Stimulated activated CD4-positive, alpha-beta T cell treated with anti-CD3 and anti-CD28 coated beads, Interleukin-12 subunit alpha, Interleukin-12 subunit beta, amount 100 ng/mL, for 48 hours (primary cell): ENCODE results near the gene CAMK2A.

Experiments
- DNase-seq, 3 donors: peaks; one replicate each; pipeline ENCODE4 v3.0.0-alpha.2; 2020; ENCODE audit warnings: low read depth in 2 of 3, low spot score in 1 of 3

The CAMK2A gene

DNA sequence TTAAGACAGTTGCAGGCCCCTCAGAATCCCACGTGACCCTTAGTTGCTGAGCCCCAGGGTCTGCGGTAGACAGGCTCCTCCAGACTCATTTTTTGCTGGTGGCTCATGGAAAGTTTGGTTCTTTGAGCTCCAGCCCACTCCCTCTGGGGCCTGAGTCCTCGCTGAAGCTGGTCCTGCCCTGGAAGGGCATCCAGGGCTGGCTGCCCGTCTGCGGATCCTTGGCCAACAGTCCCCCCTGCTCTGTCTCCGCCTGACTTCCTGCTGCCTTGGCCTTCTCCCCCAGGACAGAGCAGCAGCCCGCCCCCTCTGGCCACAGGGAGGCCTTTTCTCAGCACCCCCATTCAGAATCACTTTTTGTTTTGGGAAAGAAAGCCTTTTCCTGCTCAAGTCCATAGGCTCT, 75.3 kb downstream of the CAMK2A start:
- DNase-seq, result no peak

DNA sequence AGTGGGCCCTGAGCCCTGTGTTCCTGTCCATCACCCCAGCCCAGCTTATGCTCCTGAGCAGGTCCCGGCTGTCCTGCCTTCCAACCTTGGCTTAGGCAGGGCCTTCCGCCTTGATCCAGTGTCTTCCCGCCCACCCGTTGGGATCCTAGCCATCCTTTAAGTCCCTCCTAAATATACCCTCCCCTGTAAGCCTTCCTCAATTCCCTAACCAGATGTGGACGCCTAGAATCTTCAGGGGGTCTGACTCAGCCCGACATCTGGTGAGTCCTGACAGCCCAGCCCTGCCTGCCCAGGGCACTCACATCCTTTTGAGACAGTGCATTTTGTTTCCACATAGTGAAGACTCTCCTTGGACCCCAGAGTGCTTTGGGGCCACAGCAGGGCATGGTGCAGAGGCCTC, 76.0 kb downstream of the CAMK2A start:
- no peak for DNase-seq

DNA sequence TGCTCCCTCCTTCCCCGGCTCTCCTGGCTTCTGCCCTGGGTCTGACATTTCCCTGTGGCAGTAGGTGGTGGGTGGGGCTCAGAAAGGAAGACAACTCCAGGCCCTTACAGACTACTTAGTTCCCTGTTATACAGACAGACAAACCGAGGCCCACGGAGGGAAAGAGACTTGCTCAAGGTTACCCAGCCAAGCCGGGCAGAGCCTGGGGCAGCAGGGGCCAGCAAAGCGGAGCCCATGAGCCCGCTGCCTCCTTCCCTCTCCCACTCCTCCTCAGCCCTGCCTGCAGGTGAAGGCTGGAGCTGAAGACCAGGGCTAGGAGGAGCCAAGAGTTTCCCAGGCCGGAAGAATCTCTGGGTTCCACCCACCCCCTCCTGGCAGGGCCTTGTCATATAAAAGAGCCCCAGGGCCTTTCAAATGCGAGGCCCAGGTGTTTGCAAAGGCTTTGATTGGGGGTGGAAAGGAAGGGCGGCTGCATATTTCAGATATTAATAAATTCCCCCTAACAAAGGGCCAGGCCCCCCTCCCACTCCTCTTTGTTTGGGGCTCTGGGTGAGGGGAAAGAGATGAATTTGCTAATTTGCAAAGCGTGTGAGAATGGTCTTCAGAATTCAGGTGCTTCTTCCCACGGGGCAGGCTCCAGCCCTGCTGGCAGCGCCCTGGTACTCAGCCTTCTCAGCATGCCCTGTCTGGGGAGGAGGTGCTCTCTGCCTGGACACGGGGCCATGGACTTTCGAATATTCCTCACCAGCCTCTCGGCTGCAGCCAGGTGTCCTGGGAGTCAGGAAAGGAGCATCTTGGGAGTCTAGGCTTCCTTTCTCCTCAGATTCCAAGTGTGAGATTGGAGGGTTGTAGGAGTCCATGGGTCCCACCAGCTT, 78.2 kb downstream of the CAMK2A start:
- DNase-seq, result no peak

DNA sequence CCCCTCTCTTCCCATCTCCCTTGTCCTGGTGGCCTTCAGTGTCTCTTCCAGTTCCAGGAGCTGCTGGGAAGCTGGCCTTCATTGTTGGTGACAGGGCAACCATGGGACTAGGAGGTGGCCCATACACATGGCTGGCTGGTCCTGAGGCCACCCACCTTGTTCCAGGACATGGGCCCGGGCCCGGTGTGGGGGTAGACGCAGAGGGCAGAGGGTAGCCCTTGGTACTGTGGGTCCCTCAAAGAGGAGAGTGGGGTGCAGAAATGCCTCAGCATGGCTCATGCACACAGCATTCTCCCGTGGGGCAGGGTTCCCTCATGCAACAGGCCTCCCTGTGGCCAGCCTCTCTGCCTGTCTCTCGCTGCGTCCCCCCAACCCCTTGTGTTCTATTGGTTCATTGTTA, 78.9 kb downstream of the CAMK2A start:
- DNase-seq, result no peak

DNA sequence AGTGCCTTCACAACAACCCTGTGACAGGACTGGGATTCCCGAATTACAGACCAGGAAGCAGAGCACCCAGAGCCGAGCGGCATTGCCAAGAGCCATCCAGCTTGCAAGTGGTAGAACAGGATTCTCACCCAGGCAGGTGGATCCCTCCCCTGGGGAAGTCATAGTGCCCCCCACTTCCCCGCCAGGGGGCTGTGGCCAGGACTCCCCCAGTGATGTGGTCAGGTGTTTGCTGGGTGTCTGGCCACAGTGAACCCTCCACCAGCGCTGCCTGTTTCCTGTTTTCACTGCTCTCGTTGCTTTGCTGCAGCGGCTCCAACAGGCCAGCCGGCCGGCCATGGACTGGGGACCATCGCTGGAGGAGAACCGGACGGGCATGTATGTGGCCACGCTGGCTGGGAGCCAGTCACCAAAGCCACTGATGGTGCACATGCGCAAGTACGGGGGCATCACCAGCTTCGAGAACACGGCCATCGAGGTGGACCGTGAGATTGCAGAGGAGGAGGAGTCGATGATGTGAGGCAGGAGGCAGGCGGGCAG, 80.4 kb downstream of the CAMK2A start:
- DNase-seq, result no peak

DNA sequence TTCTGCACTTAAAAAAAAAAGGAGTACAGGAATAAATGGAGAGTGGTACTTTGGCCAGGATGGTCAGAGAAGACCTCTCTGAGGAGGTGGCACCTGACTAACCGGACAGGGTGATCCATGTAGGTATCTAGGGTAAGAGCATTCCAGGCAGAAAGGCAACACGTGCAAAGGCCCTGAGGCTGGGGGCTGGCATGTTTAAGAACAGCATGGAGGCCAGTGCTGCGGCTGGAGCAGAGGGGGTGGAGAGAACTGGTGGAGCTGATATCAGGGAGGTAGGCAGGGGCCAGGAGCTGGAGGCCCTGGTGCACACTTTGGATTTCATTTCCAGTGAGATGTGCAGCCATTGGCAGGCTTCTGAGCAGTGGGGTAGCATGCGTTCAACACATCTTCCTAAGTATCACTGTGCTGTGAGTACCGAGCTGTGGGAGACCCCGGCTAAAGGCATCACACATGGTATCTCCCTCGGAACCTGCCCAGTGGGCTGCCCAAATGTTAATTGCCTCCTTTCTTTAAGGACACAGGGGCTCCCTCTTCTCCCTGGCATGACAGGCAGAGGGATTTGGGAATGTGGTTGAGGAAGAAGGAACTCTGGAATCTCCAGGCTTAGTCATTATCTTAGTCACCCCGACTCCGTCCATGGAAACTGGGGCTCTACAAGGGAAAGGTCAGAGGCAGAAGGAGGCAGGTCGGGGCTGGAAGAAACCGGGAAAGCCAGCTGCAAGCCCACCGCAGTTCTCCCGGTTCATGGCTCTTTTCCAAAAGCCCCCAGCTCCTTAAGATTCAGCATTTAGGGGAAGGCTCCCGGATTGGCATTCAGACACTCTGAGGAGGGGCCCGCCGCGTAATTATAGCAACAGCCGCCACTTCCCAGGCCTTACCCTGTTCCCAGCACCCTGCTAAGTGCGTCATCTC, 81.1 kb downstream of the CAMK2A start:
- DNase-seq, result no peak

DNA sequence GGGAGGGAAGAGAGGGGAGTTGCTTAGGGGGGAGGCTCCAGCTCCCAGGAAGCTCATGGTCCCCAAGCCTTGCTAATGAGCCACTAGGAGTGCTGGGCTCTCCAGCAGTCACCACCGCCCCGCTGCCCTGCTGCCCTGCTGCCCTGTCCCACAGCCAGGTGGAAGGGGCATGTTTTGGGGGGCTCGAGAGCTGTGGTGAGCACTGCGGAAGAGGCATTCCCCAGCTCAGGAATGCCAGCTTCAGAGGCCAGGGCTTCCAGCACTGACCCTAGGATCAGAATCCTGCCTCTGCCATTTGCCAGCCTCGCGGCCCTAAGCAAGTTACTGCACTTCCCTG, 82.8 kb downstream of the CAMK2A start:
- no peak for DNase-seq

DNA sequence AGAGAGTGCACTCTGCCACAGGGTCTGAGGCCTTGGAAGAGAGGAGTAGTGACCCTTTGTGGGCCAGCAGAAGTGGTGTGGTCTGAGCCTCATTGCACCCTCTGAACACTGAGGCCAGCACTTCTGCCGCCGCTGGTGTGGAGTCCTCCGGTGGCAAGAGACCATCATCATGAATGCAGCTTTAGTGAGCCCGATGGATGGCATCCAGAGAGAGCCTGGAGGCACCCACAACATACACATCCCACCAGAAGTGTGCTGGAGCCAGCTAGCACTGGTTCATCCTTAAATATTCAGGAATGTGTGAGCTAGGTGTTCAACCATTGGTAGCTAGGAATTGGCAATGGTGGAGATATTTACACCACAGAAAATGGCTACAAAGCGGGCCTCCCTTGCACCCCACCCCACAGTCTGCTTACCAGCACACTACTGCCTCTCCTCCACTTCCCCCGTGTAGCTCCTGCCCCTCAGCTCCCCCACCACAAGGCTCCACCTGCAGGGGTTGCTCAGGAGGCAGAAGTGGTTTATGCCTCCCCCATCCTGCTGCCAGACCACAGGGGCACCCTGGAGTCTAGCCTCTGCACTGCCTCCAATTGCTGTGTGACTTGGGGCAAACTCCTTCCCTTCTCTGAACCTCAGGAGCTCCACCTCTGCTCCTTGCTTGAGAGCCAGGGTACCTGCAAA, 83.3 kb downstream of the CAMK2A start:
- DNase-seq, result no peak

DNA sequence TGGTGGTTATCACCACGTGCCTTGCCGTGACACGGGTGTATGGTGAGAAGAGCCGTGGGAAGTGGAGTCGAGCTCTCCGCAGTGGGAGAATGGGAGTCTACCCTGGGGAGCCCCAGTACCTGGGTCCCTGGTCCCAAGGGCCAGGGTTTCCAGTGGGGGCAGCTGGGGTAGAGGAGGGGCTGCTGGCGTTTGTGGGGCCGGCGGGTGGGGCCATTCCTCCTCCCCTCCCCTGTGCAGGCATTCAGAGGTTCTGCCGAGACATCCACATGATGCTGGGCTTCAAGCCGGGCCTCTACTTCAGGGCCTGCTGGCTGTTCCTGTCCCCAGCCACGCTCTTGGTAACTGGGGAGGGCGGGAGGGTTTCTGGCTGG, 85.0 kb downstream of the CAMK2A start:
- no peak for DNase-seq

DNA sequence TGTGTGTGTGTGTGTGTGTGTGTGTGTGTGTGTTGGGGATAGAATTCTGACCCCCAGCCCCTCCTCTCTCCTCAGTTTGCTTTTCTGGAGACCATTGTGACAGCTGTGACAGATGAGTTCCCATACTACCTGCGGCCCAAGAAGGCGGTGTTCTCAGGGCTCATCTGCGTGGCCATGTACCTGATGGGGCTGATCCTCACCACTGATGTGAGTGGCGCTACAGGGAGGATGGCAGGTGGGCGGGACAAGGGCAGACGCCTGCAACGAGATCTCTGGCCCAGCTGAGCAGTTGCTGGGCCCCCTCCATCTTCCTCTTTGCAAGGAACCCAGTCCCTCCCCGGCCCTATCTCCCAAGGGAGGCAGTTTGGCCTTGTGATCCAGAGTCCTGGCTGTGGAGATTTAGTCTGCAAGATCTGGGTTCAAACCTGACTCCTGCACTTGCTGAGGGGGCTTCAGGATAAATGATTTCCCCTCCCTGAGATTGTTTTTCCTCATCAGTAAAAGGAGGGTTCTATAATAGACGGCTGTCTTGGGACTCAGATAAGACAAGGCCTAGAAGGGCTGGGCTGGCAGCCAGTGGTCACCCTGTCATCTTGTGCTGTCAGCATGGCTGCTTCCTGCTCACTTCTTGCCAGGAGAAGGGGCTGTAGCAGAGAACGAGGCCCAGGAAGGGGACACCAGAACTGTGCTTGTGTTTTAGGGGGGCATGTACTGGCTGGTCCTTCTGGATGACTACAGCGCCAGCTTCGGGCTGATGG, 85.6 kb downstream of the CAMK2A start:
- no peak for DNase-seq

DNA sequence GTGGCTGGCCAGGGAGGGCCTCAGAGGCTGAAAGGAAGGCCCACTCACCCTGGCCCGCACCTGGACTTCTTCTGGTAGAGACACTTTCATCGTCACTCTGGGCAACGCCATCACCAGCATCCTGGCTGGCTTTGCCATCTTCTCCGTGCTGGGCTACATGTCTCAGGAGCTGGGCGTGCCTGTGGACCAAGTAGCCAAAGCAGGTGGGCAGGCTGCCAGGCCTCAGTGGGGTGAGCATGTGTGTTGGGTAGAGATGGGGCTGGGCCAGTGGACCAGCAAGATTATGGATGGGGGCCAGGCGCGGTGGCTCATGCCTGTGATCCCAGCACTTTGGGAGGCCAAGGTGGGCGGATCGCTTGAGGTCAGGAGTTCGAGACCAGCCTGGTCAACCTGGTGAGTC, 87.1 kb downstream of the CAMK2A start:
- DNase-seq, result no peak

DNA sequence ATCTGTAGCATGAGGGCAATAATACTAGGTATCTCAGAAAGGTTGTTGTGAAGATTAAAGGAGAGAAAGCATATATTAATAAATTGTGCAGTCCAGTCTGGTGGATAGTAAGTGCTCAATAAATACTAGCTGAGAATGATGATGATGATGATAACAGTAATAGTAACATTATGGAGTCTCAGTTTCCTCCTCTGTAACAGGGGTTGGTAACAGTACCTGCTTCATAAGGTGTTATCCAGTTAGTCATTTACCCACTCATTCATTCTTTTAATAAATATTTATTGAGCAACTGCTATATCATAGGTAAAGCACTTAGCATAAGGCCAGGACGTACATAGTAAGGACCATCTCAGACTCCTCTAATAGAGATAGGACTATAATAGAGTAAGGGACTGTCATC, 92.1 kb downstream of the CAMK2A start:
- DNase-seq, result no peak

DNA sequence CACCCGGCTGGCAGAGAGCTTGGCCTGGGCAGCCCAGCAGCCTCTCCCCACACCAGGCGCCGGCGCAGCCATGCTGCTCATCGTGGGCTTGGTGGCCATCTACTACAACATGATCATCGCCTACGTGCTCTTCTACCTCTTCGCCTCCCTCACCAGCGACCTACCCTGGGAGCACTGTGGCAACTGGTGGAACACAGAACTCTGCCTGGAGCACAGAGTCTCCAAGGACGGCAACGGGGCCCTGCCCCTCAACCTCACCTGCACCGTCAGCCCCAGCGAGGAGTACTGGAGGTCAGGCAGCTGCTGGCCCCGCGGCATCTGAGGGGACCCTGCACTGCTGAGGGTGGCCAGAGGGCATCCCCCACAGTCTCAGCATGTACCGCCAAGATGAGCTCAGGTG, 92.6 kb downstream of the CAMK2A start:
- DNase-seq, result no peak

DNA sequence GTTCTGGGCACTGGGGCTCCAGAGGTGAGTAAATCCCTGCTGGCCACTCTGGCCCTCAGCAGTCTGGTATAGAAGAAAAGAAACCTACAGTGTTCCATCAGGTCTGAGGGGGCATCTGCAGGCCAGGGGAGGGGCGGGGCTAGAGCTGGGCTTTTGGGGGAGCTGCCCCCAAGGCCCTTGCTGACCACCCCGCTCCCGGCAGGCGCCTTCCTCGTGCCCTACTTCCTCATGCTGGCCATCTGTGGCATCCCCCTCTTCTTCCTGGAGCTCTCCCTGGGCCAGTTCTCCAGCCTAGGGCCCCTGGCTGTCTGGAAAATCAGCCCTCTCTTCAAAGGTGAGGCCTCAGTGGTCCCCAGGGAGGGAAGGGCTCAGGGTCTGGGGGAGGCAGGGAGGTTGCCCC, 93.1 kb downstream of the CAMK2A start:
- DNase-seq, result no peak

DNA sequence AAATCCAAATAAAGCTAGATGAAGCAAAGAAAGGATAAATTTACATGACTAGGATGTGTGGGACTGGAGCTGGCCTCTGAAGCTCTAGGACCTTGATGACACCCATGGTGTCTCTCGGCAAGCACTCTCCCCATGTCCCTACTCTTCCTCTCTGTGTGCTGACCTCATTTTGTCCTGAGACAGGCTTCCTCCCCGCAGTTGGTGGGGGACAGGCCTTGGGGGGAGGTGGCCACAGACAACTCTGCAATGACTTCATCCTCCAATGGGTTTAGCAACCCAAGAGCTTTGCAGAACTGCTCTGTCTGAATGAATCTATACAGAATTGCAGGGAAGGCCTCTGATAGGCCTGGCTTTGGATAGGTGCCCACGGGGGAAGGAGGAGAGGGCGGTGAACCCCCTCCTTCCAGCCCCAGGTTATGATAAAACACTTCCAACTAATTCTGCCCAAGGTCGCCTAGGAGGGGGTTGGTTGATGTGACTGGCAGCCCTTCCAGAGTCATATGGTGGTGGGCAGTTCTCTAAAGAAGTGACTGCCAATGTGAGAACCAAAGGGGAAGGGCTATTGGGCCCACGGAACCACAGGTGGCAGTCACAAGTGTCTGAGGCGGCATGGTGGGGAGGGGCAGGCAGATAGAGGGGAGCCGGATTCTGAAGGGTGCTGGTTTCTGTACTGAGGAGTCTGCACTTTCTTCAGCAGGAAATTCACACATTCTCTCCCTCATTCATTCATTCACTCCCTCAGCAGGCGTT, 93.7 kb downstream of the CAMK2A start:
- no peak for DNase-seq

DNA sequence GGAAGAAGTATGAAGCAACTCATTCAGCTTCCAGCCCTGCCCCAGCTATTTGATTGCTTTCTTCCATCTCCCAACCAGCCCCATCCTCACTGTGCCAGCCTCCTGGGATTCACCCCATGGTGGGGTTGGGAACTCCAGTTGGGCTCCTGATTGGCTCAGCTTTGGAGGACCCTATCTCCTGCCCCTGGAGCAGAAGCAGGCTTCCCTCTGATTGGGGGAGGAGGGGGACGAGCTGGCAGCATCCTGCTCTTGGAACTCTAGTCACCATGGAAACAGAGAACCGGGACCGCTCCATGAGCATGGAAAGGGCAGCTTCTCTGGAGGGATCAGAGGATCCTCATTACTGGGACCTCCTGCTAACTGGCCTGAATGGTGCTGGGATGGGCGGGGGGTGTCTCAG, 97.1 kb downstream of the CAMK2A start:
- no peak for DNase-seq

DNA sequence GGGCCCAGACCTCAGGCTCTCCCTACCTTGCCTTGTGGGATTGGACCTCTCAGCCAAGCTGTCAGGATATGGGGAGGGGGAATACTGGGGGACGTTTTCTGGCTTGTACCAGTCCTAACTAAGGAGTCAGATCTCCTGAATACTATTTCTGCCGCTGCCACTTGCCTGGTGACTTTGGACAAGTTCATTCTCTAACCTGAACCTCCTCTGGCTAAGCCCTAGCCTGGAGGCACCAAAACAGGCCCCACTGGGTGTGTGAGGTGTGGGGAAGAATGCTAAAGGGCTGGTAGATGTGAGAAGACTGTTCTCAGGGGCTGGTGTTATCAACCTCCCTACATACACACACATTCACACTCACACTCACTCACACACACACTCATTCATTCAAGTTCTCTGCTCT, 98.6 kb downstream of the CAMK2A start:
- no peak for DNase-seq

DNA sequence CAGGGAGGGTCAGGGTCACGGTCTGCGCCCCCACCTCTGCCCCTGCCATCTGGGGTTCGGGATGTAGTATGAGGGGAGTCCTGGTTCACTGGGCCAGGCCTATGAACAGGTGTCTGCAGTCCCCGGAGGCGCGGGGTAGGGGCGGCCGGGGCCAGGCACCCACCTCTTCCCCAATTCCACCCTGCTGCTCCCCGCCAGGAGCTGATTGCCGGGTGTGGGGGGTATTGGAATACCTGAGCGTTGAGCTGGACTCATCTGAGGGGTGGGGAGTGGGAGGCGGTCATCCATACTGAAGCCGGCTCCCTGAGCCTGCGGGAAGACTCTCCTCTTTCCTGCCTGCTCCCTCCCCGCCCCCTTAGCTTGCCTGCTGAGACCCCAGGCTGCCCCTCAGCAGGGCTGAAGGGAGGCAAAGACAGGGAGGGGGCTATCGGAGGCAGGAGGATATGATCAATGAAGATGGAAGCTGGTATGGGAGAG, 99.0 kb downstream of the CAMK2A start:
- no peak for DNase-seq

DNA sequence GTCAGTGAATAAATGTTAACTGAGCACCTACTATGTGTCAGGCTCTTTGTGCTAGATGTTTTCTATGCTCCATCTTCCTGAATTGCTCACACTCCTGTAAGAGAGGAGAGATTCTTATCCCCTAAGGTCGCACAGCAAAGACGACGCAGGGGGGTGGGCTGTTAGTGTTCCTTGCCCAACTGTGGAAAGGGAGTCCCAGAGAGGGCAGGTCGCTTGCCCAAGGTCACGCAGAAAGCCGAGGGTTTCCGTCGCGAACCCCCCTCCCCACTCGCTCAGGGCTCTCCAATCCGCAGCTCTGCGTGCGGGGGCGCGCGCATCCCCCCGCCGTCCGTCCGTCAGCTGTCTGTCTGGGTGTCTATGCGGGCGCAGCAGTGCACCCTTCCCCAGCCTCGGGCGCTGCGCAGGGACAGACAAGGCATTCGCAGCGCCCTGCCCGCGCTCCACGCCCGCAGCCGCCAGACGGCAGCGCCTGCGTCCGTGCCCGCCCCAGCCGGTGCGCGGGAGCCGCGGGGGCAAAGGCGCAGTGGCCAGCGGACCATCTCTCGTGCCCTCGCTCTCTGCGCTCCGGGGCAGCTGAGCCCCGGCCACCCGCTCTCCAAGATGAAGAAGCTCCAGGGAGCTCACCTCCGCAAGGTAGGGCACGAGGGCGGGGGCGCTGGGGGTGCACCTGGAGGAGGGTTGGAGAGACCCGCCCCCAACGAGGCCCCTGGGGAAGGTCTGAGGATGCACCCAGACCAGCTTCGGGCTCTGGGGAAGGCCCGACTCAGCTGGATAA, 99.7 kb downstream of the CAMK2A start, which contains the start of gene SLC6A7:
Gene SLC6A7, plus strand, starts transcription at position 335 of the 775 bp plus-strand sequence. Its CDS starts 266 bp downstream, at position 601.
- DNase-seq, result no peak
